Fibroblast of villous mesenchyme (primary cell): Measurements from ENCODE around the gene ATP5PD. TPM values are rescaled to one million over a fixed set of nuclear protein-coding genes. Genes with fewer than 3 reads are reported as not detected.

ENCODE experiments used
- DNase-seq: peaks from one replicate; pipeline ENCODE4 v3.0.0-alpha.2; 2010; ENCODE audit warnings: low read depth
- H3K4me3 ChIP-seq: 2 replicates; pipeline ENCODE4 v1.5.1; 2011; ENCODE audit warnings: low read depth, mild to moderate bottlenecking, low read length
- CTCF ChIP-seq: IDR thresholded peaks from 2 replicates; pipeline ENCODE4 v1.5.1; 2012; ENCODE audit warnings: low read depth, mild to moderate bottlenecking, low read length; ENCODE audit not compliant: insufficient read depth
- total RNA-seq: library from RNA; depleted of rRNA; stranded (reverse); fragments of >200 nt; gene quantifications from 2 replicates; pipeline ENCODE4 v1.2.3, GENCODE V29; 2012

The ATP5PD gene
- total RNA-seq, 1 donor = 275 TPM

DNA sequence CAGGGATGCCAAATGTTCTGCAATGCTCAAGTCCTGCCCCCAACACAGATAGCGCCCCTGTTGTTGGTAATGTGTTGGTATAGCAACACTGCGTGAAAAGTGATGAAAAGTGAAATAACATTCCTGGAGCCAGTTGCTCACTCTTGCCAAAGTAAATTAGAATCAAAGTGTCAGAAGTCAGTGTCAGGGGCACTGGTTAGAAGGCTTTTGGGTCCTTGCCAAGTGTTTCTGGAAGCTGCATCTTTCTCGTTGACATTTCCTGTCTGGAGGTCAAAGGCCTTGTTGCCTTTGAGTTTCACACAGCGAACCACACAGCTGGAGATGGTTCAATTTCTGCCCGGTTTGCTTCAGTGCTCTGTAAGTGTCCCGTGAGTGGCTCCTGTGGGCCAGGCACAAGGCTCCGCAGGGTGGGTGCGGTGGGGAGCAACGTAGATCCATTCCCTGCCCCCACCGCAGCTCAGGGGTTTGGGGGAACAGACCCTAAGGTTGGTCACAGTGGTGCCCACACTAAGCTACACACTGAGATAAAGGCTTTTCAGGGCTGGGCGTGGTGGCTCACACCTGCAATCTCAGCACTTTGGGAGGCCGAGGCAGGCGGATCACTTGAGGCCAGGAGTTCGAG lies 37.4 kb upstream of the ATP5PD start:
- H3K4me3 ChIP-seq = no peak overlapping the region
- no peak for TF ChIP-seq CTCF
- peak; percentile 48 for DNase-seq

DNA sequence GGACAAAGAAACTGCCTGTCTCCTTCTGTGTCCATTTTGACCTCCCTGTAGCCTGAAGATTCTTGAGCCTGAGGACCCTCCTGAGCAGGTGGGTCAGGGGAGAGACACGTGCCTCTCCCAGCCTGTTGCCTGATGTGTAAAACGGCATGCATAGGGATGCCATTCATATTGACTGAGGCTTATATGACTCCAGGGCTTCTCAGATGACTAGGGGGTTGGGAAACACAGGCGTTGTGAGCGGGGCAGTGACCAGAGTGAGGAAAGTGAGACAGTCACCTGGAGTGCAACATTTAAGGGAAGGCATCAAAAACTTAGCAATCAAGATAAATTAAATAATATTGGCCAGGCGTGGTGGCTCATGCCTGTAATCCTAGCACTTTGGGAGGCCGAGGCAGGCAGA lies 35.9 kb upstream of the ATP5PD start:
- H3K4me3 ChIP-seq = no peak overlapping the region
- DNase-seq = no peak
- no peak for TF ChIP-seq CTCF

DNA sequence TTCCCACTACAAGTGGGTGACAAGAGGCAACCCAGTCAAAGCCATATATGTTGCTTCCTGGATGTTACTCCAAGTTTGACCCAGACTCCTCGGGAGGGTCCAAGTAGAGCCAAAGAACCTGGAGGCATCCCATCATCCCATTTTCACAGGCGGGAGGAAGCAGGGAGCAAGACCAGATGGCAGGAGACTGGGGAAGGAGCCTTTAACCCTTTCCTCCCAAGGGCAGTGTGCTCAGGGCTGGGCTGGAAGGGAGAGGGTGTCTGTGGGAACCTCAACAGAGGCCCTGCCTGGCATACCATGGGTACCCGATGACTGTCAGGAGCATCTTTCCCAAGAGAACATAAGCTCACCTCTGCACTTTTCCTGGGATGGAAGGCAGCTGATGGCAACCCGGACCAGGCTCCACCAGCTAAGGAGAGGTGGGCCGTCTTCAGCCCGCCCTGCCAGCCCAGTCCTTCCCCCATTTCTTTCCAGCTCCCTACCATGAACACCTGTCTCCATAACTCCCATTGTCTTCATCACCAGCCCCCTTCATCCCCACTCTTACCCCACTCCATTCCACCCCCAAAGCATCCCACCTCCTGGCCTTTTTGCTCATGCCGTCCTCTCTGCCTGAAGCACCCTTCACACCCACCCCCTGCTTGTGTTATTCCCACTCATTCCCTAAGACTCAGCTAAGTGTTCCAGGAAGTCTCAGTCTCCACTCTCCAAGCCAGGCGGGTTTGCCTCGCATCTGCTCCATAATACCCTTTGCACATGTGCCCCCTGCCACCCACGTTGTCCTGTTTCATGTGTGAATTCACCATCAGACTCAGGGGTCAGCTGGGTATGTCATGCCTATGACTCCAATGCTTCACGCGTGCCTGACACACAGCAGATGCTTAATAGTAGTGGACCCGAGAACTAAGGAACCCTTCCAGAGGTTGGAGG lies 35.1 kb upstream of the ATP5PD start:
- no peak for DNase-seq
- no peak for TF ChIP-seq CTCF
- H3K4me3 ChIP-seq = no peak overlapping the region

GRCh38 chr17:75079023-75079373 lies 32.2 kb upstream of the ATP5PD start:
- TF ChIP-seq CTCF = no peak
- DNase-seq = no peak
- no peak overlapping the region for H3K4me3 ChIP-seq

DNA sequence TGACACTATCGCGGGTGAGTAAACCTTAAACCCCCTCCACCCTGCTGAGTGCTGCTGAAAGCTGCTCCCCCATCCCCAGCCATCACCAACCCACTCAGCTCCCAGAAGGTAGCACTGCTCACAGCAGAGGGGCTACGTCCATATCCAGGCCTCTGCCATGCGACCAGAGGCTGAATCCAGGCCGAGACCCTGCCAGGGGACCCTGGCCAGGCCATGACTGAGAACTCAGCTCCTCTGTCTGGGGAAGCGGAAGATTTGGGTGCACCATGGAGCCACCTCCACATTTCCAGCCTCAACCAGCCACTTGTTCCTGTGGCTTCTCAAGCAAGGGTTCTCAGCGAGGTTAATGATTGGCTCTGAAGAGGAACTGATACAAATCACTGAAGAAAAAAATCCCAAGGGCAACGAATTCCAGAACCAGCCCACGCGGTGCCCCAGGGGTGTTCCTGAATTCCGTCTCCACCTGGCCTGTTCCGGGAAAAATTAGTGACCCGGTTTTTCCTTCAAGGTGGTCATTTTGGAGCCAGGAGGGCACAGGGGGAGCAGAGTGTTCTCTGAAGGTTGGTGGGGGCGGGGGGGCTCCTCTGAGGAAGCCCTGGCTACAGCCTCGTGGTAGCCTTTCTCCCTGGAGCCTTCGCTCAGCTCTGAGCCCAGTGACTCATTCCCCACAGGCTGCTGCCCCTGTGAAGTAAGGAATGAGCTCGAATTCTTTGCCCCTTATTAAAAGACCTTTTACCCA lies 31.7 kb upstream of the ATP5PD start:
- no peak for TF ChIP-seq CTCF
- DNase-seq = peak; percentile 51
- H3K4me3 ChIP-seq = no peak overlapping the region

DNA sequence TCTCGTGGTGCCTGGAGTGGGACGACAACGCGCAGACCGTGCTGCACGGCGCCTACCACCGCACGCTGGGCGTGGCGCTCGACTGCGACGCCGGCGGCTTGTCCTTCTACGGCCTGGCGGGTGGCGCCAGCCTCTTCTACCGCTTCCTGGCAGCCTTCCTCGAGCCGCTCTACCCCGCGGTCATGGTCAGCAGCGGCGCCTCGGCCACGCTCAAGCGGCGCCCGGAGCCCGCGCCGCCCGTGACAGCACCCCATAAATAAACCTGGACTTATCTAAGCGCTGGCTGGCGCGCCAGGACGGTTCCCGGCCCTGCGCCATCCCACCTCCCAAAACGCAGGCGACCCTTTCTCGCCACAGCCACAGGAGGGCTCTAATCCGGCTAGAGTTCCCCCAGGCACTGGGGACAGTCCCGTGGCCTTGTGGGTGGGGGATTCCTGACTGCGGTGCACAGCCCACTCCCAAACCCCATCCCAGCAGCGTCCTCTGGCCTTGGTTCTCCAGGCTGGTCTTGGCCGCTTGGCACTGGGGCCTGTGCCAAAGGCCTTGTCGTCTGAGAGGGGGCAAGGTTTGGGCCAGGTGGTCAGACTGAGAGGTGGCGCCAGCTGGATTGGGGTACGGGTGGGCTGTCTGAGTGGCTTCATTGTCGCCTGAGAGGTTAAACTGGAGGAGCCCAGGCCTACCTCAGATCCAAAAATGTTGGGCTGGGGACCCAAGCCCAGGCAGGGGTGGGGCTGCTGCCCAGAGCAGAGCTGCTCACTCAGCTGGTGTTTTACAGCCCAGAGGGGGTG lies 30.9 kb upstream of the ATP5PD start:
- TF ChIP-seq CTCF = peak; percentile 10
- peak; percentile 42 for DNase-seq

More for the DNA sequence above, 30.9 kb upstream of the ATP5PD start:
- peak overlapping the region; percentile 21 for H3K4me3 ChIP-seq
